ENCODE data around the gene CDK5RAP3. TPM values are rescaled to one million over a fixed set of nuclear protein-coding genes. Genes with fewer than 3 reads are reported as not detected.
"Not testable (repeated sequence)": the region's sequence is repeated elsewhere in the genome, so short reads cannot be mapped to it uniquely, and the experiment has no call there.

CDK5RAP3 gene
- total RNA-seq, 1 donor from 2014 or later = 50.8 TPM

DNA sequence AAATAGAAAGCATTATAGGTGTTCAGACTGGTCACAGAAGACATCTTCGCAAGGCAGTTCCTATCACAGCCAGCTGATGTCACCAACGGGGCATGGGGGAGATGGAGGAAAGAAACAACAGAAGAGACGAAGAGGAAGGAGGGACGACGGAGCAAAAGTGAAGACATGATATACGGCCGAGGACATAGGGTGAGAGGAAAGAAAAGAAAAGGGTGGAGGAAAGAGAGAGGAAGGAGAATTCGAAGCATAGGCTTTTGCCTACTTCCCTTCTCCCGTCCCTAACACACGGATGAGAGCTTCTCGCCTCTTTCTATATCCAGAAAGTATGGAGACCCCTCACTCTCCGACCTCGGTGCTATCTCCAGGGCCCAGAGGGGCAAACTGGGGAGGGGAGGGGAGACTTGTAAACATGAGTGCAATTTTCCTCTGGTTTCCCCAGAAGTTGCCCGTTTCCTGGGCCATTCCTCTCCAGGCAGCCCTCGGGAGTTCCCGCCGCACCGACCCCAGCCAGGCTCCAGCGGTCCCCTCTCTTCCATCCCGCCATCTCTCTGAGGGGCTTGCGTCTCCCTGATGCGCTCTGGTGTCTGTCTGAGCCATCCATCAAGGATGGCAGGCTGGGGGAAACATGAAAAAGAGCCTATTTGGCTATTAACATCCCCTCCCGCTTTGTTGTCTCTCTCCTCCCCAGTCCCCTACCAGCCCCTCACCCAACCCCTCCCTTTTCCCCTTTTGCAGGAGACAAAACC is 40.7 kb downstream of the CDK5RAP3 start:
- intact Hi-C loops (cut with micrococcal nuclease) = no loop called here
- ATAC-seq (peak; percentile 57), DNase-seq (no peak)

DNA sequence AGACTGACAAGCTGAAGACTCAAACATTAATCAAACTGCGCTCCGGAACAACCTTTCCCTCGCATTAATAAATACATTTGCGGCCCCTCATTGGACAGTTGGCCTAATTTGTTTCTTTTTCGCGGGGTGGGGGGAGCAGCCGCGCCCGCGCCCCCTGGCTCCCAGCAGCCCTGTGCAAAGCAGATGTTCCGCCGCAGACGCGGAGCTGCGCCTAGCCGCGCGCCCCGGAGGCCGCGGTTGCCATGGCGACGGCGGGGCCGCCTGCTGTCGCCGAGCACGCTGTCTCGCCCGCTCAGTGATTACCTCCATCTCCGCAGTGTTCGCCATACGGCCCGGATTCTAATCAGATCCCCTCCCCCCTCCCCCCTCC is 41.2 kb downstream of the CDK5RAP3 start:
- peak; percentile 68 for ATAC-seq
- peak; percentile 68 for DNase-seq
- intact Hi-C loops (cut with micrococcal nuclease) = no loop called here

DNA sequence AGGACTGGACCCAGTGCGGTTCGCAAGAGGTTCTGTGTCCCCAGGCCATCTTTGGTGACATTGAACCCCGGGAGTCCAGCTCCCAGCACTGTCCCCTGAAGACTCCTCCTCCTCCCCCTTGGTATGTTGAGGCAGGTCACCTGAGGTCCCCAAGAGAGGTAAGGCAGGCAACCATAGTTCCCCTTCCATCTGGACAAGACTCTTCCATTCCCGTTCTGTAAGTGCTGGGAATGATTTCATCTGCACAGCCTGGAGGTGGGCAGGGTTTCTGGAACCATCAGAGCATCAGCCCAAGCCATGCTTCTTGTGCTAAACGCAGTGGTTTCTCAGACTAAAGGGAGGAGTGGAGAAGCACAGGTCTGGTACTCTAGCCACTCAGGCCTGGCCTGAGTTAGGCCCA is 41.7 kb downstream of the CDK5RAP3 start:
- no peak for DNase-seq
- ATAC-seq = no peak
- intact Hi-C loops (cut with micrococcal nuclease) = no loop called here

DNA sequence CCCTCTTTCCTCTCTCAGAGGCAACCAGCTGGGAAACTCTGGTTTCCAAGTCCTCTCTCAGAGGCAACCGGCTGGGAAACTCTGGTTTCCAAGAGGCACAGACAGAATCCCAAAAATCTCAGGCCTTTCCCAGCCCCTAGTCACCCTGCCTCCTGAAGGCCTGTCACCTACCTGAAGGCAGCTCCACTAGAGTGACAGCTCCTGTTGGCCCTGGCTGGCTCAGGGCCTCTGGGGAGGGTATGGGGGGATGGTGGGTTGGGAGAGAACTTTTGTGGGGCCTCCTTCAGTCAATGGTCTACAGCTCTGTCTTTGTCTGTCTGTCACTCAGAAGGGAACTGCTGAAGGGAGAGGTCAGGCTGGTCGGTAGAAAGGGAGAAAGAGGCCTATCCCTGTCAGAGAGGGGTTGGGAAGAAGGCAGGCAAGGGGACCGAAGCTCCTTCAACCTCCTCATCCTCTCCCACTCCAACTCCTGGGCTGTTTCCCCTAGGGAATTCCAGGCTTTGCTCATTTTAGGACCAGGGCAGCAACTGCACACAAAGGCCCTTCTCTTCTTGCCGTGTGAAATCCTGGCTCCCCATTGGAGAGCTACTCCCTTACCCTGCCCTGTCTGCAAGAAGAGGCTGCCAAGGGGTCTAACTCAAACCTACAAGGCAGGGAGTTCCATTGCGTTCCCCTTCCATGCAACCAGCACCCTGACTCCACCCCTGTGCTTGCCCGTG is 43.1 kb downstream of the CDK5RAP3 start:
- intact Hi-C loops (cut with micrococcal nuclease) = no loop called here
- DNase-seq = no peak
- no peak for ATAC-seq

DNA sequence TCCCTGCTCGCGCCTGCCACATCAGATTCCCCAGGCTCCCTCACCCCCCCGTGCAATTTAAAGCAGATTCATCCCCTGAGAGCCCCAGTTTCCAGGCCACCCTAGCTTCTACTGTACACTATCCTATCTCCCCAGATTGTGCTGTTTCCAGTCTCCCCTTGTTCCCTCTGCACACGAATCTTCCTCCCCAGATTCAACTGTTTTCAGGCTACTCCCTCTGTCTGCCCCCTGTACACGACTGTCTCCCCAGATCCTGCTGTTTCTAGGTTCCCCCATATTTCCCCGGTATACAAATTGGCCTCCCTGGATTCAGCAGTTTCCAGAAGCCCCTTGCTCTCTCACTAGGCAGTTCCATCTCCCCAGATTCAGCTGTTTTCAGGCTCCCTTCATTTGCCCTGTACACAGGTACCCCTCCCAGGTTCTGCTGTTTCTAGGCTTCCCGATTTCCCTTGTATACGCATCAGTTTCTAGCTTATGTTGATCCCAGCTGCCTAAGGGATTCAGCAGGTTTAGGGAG is 43.7 kb downstream of the CDK5RAP3 start:
- intact Hi-C loops (cut with micrococcal nuclease) = no loop called here

DNA sequence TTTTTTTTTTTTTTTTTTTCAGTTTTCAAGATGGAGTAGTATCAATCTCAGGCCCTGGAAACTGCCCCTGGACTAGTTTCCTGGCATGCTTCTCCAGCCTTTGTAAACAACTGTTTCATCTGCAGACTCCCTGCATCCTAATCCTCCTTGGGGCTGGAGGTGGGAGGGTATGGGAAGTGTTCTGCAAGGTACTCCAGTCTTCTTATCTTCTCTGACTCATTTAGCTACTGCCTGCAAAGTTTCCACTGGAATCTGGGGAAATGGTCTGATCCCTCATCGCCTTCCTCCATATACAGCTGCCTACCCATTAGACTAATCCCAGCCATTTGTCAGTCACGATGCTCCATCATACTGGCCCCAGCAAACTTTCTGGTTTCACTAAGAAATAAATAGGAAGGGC is 45.2 kb downstream of the CDK5RAP3 start:
- ATAC-seq (no peak), DNase-seq (no peak)
- intact Hi-C loops (cut with micrococcal nuclease) = no loop called here

More for the DNA sequence above, 43.7 kb downstream of the CDK5RAP3 start:
- DNase-seq = no peak
- no peak for ATAC-seq

DNA sequence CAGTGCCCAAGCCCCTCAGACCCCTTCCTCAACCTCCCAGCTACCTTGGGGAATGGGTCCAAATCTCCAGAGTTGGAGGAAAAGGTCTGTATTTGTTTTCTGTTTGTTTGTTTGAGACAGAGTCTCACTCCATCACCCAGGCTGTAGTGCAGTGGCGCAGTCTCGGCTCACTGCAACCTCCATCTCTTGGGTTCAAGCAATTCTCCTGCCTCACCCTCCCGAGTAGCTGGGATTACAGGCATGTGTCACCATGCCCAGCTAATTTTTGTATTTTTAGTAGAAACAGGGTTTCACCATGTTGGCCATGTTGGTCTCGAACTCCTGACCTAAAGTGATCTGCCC is 46.9 kb downstream of the CDK5RAP3 start:
- intact Hi-C loops (cut with micrococcal nuclease) = loop anchor here (2.0 kb wide), 1 partner anchor 39 kb away; no protein-coding TSS in a partner anchor
- DNase-seq, ATAC-seq: not testable (repeated sequence)

DNA sequence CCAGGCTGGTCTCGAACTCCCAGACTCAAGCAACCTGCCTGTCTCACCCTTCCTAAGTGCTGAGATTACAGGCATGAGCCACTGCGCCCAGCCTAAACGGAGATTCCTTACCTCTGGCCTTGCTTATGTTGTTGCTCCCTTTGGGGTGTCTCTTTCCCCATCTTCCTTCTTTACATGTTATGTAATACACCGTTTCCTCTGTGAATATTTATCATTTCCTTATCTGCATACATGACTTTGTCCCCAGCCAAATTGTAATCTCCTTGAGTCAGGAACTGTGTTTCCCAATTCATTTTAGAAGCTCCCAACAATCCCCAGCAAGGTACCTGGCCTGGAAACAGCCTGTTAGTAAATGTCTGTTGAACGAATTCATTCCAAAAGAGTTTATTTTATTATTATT is 51.0 kb downstream of the CDK5RAP3 start:
- intact Hi-C loops (cut with micrococcal nuclease) = no loop called here

DNA sequence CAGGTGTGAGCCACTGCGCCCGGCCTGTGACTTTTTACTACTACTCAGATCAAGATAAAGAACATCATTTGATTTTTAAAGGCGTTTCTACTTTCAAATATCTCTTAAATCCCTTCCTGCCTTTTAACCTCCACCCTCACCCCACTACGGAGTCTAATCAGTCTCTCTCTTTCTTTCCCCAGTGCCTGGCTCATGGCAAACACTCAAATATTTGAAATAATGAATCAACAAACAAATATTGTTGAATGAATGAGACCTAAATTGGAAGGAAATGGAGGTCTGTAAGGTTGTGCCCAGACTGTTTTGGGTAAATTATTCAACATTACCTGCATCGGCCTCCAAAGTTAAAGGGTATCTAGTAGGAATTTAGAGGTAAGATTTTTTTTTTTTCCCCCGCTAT is 52.0 kb downstream of the CDK5RAP3 start:
- DNase-seq (no peak), ATAC-seq (no peak)
- intact Hi-C loops (cut with micrococcal nuclease) = no loop called here

More for the DNA sequence above, 51.0 kb downstream of the CDK5RAP3 start:
- DNase-seq (no peak), ATAC-seq (no peak)

DNA sequence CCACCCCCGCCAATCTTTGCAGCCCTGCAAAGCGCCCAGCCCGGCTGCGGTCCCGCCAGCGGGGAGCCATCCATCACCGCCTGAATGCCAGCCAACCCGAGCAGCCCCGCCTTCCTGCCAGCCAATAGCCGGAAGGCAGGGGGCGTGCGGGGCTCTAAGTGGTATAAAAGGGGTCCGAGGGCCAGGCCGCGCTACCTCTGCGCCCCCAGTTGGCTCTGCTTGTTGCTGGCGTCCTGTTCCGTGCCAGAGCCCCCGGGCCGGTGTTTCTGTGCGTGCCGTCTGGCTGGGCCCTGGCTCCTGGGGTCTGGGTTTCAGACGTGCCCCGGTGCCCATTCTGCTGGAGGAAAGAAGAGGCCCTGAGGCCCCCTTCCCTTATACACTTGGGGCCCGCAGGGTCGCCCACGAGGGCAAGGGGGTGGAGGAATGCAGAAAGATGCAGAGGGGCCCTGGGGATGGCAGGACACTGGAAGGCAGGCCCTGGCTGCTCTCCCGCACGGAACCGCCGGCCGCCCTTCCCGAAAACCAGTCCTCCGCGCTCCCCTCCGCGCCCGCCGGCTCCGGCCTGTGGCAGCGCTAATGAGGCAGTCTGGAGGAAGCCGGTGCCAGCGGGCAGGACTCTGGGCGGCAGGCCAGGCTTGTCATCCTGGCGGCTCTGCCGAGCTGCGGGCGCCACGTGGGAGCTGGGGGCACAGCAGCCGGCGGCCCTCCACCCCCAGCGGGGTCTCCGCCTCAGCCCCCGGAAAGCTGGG is 52.7 kb downstream of the CDK5RAP3 start:
- DNase-seq (peak; percentile 93), ATAC-seq (peak; percentile 71)
- intact Hi-C loops (cut with micrococcal nuclease) = loop anchor here (2.0 kb wide), 1 partner anchor 51 kb away; no protein-coding TSS in a partner anchor

DNA sequence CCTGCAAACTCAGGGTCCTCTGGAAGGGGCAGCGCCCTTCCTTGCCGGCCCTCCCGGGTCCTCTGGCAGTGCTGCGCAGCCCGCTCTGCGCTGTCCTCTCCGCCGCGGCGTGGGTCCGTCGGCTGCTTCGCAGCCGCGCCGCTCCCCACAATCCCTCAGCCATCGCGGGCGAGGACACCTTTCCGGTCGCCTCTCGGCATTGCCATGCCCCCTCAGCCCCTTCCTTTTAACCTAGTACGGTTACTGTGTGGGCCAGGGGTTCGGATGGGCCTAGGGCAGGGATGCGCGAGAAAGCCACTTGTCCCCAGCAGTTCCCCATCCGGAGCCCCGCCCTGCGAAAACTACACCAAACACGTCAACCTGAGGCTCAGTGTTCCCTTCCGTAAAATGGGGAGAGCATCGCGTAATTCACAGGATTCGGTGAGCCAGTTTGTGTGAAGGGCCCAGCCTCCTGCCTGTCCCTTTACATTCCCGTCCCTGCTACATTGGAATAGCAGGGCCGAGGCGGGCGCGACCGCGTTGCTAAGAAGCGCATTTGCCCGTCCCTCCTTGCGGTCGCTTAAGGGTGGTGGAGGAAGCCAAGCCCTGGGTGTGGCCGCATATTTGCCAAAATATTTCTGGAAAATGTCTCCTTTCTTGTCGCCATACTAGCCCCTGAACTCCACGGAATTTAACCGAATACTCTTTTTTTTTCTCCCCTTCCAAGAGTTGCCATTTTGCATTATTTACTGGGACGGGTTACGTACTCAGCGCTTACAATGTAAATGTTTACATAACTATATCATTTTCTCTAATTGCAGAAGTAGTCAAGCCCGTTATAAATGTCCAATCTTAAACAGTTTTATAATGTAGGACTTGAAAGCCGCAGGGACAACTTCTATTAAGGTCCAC is 53.5 kb downstream of the CDK5RAP3 start:
- intact Hi-C loops (cut with micrococcal nuclease) = loop anchor here (1.0 to 2.0 kb wide), 2 partner anchors 50 to 107 kb away; no protein-coding TSS in a partner anchor
- DNase-seq (peak; percentile 70), ATAC-seq (peak; percentile 11)

DNA sequence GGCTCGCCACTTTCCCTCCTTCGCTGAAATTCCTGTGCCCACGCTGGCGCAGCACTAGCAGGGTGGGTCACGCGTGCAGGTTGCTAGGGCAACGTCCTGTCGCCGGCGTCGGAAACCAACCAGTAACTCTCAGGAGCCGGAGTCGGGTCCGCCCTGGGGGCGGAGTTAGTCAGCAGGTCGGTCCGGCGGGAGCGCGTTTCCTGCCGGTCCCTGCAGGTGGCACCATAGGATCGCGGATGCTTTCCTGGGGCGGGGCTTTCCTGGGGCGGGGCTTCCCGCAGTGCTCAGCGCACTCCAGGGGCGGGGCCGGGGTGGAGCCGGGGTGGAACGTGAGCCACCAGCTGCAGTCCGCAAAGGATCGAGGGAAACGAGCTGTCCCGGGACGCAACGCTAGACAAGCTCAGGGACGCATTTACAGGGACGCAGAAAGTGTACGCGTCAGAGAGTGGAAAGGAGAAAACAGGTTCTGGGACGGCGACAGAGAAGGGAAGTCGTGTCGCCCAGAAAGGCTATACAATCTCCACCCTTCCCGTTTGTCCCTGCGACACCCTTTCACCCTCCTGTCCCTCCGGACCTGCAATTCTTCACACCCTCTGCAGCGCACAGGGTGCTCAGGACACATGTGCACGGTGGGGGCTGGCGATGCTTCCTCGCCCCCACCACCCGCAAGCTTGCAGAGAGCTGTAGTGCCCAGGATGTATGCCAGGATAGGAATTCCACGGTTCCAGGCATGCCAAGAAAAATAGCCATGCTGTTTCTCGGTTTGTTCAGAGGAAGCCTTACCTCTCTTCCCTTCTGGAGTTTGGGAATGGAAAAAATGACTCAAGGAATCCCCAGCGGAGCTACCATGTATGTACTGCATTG is 54.4 kb downstream of the CDK5RAP3 start:
- ATAC-seq (peak; percentile 87), DNase-seq (peak; percentile 99)
- intact Hi-C loops (cut with micrococcal nuclease) = loop anchor here (1.0 to 2.0 kb wide), 2 partner anchors 50 to 106 kb away; no protein-coding TSS in a partner anchor

DNA sequence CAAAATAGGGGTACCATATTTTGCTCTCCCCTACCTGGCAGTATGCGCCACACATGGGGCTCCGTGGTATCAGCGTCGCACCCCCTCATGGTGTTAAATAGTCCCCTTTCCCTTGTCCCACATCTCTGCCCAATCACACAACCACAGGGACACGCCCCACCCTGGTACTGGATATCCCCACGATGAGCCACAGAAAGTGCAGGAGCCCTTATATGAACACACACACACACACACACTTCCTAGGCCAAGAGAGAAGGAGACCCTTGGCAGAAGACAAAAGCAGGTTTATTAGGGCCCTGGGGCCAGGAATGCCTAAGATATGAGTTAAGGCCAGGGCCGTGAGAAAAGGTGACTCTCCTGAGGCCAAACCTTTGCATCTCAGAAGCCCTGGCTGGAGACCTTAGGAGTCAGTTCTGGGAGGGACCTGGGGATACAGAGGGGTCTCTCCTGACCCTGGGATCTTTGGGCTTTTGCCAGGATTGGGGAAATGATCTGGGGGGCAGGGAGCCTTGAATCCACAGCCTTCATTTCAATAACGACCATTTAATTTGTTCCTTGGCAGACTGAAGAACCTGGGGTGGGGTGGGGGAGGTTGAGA is 55.1 kb downstream of the CDK5RAP3 start:
- intact Hi-C loops (cut with micrococcal nuclease) = loop anchor here (1.0 to 2.0 kb wide), 2 partner anchors 49 to 105 kb away; no protein-coding TSS in a partner anchor
- DNase-seq (no peak), ATAC-seq (no peak)

DNA sequence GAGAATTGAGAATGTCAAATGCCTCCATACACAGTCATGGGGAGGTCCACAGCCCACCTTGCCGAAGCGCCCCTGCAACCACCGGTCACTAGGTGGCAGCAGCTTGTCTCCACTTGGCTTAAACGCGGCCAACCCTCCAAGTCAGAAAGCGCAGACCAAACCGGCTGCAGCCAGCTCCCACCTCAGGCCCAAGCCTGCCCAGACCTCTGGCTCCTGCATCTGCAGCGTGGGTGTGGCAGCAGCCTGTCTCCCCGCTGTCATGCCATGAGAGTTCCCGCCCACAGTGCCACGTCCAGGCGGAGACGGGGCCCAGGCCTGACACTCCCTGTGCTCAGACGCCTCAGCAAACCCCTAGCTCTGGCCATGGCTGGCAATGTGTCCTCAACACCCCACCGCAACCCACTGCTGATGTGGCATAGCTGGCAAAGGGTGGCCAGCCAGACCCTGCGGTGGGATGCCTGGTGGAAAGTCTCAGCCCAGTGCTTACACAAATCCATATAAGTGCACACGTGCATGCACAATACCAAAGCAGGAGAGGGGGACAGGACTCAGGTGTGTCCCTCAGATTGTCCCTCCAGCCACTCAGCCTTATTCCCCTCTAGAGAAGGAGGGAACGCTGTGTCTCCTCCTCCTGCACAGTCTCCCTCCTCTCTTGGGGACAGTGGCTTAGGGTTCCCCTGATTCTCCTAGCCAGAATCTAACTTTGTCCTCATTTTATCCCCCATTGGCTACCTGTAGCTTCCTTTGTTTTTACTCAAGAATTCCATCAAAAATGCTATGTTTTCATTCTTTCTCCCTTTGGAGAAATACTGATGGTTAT is 55.8 kb downstream of the CDK5RAP3 start:
- ATAC-seq (peak; percentile 44), DNase-seq (peak; percentile 87)
- intact Hi-C loops (cut with micrococcal nuclease) = no loop called here

DNA sequence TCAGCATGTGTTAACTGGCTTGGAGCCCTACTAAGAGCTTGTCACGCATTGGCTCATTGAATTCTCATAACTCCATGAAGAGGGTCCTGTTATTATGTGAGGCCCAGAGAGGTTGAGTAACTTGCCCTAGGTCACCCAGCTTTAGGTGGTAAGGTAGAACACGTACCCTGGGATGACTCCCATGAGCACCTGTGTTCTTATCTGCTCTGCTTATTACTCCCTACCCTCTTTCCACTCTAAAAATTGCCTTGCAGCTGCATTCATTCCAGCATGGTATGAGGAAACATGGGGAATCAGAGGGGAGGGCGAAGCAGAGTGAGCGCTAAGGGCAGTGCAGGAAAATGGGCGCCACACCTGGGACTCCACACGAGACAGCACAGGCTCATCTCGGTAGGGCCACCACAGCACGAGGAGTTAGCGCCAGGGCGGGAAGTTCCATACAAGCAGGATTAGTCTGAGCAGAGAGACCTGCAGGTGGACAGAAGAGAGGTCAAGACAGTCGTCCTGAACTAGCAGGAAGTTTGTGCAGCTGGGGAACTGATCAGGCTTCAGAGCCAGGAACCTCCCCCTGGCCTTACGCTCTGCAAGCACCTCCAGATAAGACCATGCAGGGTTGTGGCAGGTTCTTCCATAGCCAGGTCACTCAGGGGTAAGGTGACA is 56.5 kb downstream of the CDK5RAP3 start:
- no peak for DNase-seq
- no peak for ATAC-seq
- intact Hi-C loops (cut with micrococcal nuclease) = no loop called here

DNA sequence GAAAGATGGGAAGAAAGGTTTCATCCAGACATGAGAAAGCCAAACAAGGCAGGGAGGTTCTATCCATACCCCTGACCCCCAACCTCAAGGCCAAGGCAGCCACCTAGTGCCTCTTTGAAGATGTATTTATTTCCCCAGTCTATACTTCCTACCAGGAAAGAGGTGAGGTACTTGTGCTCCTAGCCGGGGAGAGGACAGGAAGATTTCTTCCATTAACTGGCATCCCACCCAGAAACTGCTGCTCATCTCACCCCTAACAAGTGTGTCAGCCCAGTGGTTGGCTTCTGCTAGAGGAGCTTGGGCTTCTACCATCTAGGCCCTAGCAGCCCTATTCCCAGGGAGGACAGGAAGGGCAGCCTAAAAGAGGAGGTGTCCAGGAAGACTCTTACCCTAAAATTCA is 57.8 kb downstream of the CDK5RAP3 start:
- ATAC-seq (no peak), DNase-seq (no peak)
- intact Hi-C loops (cut with micrococcal nuclease) = no loop called here
